ENCODE data around the gene TLE5.

DNA sequence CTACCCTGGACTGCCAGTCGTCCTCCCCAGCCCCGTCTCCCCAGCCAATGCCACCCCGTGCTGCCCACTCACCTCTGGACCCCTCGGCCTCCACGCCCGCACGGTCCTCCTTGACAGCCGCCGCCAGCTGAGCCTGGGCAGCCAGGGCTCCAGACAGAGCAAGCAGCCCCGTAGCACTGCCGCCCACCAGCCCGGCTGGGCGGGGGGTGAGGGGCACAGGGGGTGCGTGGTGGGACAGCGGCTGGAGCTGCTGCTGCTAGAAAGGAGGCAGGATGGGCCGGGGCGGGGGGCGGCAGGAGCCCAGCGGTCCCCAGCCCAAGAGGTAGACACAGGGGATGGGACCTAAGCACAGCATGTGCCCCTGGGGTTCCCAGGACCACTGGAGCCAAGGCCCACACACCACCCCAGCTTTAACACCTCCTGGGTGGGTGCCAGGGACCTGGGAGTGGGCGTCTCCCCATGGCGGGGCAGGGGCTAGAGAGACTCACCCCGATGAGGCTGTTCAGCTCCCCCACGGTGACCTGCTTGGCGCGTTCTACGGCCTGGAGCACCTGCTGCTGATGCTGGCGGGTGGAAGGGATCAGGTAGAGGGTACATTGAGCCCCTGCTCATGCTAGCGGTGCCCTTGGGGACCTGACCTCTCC lies 43.0 kb downstream of the TLE5 start:
- TF ChIP-seq, protein P1, sequence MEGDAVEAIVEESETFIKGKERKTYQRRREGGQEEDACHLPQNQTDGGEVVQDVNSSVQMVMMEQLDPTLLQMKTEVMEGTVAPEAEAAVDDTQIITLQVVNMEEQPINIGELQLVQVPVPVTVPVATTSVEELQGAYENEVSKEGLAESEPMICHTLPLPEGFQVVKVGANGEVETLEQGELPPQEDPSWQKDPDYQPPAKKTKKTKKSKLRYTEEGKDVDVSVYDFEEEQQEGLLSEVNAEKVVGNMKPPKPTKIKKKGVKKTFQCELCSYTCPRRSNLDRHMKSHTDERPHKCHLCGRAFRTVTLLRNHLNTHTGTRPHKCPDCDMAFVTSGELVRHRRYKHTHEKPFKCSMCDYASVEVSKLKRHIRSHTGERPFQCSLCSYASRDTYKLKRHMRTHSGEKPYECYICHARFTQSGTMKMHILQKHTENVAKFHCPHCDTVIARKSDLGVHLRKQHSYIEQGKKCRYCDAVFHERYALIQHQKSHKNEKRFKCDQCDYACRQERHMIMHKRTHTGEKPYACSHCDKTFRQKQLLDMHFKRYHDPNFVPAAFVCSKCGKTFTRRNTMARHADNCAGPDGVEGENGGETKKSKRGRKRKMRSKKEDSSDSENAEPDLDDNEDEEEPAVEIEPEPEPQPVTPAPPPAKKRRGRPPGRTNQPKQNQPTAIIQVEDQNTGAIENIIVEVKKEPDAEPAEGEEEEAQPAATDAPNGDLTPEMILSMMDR (IDR thresholded peaks at IDR 0.05): no peak
- no peak for TF ChIP-seq POLR2A (IDR thresholded peaks at IDR 0.05)

Measured in stomach (tissue), 4 donors.